Smooth muscle cell of the brain vasculature (primary cell): Measurements from ENCODE around the gene EPC2.
"Not testable (repeated sequence)": the region's sequence is repeated elsewhere in the genome, so short reads cannot be mapped to it uniquely, and the experiment has no call there.

Source experiments
- DNase-seq: peaks from one replicate; pipeline ENCODE4 v3.0.0-alpha.2; 2012; ENCODE audit warnings: low read depth, low spot score

The EPC2 gene

DNA sequence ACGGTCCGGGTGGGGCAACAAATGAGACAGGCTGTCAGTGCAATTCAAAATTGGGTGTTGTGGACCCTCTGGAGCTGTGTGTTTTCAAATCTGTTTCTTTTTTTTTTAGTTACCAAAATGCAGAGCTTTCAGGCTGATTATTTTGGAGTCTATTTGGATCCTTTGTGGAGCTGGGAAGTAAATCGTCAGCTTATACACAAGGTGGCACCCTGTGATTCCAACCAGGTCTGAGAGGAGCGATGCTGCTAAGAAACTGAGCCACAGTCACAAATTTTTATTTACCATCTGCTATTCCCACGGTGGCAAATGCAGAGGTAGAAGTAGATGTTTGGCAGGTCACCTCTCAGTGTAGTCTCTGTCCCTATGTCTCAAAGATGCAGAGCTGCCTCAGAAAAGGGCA lies 3.8 kb upstream of the EPC2 start:
- no peak for DNase-seq

DNA sequence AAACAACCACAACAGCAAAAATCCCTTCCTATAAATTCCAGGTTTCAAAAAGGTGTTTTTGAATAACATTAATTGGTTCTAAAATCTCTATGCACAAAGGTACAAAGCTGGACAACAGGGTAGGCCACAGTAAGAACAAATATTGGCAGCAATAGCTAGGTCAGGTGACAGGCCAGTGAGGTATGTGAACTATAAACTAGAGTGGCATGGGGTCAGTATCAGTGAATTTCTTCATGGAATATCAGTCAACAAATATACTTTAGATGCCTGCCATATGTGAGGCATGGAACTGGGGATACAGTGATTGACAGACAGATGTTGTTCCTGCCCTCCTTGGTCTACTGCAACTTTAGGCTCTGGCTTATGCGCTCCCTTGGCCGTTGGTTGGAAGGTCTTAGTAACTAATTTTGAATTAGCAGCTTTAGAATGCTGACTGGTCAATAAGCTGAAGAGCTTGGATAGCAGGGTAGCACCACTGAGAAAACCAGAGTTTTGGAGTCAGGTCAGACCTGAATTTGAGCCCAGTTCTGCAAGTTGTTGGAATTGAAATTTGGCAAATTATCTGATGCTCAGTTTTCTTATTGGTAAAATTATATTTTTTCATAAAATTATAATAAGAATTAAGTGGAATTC lies 2.3 kb upstream of the EPC2 start:
- no peak for DNase-seq

DNA sequence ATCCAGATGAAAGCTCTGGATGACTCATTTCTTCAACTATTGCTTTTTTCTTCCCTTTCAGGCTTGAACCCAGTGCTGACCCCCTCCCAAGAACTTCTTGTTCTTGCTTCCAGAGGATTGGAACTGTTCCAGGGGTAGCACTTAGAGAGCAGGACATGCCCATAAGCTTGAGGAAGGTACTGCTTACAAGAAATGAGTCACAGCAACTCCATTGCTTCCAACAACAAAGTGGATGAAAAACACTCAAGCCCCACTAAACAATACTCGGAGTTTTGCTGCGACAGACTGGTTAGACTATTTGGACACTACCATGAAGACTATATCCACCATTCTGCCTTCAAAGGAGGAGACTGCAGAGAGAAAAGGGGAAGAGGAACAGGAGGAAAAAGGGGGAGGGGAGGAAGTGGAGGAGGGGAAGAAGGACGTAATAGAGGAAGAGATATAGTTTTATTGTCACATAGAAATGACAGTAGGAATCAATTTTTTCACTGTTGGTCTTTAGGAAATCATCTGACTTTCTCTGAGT lies 1.6 kb upstream of the EPC2 start:
- peak; percentile 87 for DNase-seq

DNA sequence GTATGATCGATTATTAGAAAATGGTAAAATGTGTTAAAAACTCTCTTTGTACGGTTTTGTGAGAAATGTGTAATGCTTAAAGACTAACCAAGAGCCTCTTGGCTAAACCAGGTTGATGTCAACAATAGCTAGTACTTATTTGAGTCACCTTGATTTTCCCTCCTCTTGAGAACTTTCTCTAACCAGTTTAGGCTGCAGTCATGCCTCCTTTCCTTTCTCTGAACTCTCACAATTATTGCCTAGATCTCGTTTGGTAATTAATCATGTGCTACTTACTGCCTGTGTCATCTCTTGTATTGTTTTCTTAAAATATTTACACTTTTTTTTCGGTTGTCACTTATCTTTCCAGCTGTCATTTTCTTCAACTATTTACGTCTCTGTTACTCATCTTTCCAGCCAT lies 1.1 kb upstream of the EPC2 start:
- no peak for DNase-seq

DNA sequence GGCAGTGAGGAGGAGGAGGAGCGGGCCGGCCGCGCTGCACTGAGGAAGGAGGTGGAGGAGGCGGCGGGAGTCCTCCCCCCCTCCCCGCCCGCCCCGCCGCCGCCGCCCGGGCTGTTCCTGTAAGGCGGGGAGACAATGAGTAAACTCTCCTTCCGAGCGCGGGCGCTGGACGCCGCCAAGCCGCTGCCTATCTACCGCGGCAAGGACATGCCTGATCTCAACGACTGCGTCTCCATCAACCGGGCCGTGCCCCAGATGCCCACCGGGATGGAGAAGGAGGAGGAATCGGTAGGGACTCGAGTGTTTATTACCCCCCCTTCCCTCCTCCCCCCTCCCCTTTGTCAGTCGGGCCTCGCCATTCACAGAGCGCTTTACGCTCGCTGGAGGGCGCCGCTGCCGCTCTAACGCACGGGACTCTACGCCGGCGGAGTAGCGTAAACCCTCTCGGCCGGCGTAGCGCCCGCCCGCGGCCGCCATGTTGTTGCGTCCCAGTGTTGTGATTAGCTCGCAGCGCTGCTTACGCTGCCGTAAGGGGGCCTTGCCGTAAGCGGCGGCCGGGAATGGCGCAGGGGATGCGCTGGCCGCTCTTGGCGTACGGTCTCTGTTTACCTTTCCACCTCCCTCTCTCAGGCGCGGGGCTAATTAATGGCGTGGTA lies 460 bp downstream of the EPC2 start:
- DNase-seq: peak; percentile 84

DNA sequence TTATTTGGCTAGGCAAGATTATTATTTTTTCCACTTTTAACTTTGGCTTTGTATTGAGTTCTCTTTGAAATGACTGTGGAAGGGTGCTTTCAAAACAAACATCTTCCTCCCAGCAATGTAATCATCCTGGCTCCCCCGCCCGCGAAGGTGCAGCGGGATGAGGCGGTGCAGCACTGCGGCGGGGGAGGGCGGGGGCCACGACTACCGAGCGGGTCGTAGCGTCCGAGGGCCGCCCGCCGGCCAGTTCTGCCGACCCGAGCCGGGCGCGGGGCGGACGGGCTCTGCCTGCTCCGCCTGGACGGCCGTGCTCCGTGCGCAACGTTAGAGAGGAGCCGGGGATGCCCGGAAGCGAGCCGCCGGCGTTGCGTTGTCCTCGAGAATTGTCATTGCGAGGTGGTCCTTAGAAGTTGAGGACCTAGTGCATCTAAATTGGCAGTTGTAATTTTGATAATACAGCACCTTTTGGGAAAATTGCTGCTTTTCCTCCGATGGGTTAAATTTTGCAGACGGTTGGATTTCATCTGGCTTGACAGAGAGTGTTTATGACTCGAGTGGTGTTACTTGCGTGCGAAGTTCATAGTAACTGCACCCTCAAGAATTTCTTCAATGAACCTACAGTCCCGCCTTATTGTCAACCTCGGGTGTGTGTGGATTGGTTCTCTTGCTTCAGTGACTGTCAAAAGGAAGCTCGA lies 1.1 kb downstream of the EPC2 start:
- peak; percentile 33 for DNase-seq

DNA sequence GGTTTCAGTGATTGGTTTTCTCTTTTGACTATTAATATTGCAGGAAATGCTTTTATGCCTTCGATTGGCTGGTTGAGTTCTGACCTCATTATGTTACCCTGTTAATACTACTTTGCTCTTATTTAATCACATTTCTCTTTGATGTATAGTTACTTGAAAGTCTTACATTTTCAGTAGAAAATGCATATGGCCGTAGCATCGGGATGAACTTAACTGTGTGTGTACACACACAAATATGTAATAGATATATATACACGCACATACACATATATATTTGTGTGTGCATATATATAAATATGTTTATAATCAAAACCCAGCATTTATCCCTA lies 1.6 kb downstream of the EPC2 start:
- no peak for DNase-seq

DNA sequence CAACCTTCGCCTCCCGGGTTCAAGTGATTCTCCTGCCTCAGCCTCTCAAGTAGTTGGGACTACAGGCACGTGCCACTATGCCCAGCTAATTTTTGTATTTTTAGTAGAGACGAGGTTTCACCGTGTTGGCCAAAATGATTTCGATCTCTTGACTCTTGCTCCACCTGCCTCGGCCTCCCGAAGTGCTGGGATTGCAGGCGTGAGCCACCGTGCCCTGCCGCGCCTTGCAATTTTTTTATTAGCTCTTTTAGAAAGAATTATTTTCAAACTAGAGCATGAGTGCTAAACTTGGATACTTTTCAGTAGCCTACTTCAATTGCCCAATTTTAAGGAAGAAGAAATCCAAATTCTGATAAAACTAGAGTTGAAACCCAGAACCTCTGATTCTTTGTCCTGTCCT lies 3.2 kb downstream of the EPC2 start:
- DNase-seq: not testable (repeated sequence)

DNA sequence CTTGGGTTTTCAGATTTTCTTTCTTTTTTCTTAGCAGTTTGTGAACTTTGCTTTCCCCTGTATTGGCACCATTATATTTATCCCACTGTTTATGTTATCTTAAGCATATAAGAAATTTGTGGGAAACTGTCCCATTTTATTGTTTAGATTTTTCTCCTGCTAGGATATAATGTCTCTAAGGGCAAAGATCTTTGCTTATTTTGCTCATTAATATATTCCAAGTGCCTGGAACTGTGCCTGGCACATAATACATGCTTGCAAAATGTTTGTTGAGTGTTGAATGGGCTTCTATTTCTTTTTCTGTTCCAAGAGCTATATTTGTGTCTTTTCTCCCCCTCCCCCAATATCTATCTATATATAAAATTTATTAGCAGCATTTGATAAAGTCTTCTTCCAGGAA lies 5.4 kb downstream of the EPC2 start:
- DNase-seq: no peak

DNA sequence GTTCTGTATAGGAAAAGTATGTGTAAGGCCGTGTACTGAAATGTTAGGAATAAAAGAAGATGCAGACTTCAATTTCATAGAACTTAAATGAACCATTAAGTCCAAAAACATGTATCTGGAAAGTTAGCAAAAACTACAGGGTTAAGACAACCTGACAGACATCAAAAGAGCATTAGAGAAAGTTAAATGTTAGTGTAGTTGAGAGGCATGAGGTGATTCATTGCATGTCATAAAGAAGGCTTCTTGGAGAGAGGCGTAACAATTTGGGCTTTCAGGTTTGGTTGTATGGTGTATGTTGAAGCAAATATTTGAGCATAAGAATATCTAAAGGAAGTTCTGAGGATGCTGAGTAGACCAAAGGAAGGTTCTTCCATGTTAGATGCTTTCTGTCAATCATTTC lies 6.3 kb downstream of the EPC2 start:
- no peak for DNase-seq

DNA sequence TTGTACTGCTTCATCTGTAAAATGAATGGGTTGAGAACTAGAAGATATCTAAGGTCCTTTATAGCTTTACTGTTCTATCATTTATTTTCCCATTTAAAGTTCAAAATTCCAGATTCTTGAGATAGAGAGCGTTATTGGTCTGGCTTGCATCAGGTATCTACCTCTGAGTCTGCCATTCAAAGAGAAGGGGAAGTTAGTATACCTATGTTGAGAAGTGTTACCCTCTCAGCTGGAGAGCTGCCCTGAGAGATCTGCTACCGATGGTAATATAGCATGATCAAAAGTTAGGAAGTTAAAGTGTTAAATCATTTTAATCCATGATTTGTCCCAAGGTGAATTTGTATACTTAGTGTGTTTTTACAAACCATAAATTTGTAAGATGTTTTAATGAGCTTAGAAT lies 7.4 kb downstream of the EPC2 start:
- no peak for DNase-seq

DNA sequence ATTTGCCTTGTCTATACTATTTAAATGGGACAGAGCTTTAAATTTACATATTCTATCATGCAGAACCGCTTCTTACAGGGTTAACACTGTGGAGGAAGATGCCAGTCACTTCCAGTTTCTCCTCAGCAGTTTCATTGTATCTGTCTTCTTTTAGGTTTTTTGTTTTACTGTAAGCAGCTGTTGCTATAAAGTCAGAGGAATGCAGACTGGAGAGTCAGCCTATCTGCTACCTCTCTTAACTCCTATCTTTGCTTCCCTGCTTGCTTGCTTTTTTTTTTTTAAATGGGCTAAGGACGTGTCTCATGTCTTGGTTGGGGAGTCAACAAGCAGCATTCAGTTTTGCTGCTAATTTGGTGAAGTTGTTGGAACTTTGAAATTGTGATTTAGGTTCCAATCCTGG lies 8.9 kb downstream of the EPC2 start:
- no peak for DNase-seq

DNA sequence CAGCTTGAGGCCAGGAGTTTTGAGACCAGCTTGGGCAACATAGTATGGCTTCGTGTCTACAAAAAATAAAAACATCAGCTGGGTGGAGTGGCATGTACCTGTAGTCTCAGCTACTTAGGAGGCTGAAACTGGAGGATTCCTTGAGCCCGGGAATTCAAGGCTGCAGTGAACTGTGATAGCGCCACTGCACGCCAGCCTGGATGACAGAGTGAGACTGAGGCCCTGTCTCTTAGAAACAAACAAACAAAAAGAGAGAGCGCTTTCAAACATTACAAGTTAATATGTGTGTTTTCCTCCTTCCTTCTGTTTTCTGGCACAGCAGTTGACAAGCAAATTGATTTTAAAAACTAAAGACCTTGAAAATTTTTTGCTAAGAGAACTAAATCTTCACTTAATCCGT lies 9.9 kb downstream of the EPC2 start:
- no peak for DNase-seq

DNA sequence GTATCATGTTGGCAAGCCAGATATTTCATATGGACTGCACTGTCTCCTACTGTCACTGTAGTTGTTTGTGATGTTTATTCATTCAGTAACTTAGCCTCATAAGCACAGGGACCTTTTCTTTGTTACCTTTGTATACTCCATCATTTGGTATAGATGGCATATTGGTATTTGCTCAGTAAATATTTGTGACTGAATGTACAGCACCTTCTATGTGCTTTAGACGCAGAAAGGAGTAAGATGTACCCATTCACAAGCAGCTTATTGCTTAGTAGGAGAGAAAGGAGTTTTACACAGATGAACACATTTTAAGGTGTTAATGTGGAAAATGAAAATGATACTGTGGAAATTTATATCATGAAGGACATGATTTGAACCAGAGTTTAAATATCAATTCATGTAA lies 12.0 kb downstream of the EPC2 start:
- DNase-seq: no peak

DNA sequence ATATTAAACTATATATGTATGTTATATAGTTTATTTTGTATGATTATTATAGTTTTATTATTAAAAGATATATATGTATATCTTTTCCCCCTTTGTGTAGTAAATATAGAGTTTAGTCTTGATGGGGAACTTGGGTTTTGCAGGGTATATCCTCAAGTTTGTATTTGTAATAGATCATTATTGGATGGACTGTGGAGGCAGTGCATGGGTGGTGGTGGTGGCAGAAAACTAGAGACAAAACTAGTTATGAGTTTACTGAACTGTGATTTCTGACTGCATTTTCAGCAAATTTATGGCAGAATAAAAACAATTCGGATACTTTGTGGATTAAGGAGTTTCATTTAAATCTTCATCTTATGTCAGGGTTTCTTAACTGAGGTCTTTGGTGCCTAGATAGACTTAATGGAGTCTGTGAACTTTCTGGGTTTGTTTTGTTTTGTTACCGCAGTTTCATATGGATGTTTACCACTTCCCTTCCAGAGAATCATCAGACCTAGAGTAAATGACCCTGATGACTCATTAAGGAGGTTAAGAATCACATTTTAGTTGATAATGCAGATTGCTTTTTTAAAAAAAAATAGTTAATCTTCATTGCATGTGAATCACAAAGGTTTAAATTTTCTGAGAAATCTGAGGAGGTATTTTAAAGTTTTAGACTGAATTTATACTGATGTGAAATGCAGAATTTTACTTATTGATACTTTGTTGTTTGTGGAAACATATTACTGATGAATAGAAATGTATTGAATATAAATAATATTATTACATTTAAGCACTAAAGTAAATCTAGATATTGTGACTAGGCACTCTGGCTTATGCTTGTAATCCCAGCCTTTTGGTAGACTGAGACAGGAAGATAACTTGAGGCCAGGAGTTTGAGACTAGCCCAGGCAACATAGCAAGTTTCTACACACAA lies 14.5 kb downstream of the EPC2 start:
- no peak for DNase-seq

DNA sequence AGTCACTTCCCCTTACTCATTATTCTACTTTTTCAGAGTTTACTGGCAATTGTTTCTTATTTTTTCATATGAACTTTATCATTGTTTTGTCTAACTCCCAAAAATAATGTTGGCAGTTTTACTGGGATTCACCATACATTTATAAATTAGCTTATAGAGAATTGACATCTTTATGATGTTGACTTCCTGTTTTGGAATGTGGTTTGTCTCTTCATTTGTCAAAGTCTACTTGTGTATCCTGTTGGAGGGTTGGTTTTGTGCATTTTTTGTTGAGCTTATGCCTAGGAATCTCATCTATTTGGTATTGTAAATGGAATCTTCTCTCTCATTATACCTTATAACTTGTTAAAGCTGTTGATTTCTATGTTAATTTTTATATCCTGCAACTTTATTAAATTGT lies 16.4 kb downstream of the EPC2 start:
- DNase-seq: no peak

DNA sequence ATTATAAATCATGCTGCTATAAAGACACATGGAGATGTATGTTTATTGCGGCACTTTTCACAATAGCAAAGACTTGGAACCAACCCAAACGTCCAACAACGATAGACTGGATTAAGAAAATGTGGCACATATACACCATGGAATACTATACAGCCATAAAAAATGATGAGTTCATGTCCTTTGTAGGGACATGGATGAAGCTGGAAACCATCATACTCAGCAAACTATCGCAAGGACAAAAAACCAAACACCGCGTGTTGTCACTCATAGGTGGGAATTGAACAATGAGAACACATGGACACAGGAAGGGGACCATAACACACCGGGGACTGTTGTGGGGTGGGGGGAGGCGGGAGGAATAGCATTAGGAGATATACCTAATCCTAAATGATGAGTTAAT lies 17.8 kb downstream of the EPC2 start:
- DNase-seq: not testable (repeated sequence)

DNA sequence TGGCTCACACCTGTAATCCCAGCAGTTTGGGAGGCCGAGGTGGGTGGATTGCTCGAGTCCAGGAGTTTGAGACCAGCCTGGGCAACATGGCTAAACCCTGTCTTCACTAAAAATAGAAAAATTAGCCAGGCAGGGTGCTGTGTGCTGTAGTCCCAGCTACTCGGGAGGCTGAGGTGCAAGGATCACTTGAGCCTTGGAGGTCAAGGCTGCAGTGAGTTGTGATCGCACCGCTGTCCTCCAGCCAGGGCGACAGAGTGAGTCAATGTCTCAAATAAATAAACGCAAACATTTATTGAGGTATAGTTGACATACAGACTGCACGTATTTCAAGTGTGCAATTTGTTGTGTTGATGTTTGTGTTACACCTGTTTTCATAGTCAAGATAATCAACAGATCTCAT lies 19.7 kb downstream of the EPC2 start:
- DNase-seq: no peak

DNA sequence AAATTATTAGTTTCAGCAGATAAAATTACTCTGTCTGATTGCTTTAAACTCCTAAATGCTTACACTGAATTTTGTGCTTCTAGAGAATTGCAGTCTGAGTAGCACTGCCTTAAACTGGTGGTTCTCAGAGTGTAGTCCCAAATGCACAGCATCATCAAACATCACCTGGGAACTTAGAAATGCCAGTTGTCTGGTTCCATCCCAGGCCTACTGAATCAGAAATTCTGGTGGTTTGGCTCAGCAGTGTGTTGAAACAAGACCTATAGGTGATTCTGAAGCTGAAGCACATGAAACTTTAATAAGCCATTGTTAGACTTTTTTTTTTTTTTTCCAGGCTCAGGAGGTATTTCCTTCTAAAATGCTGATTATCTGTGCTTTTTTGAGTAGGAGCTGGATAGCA lies 22.0 kb downstream of the EPC2 start:
- DNase-seq: no peak

DNA sequence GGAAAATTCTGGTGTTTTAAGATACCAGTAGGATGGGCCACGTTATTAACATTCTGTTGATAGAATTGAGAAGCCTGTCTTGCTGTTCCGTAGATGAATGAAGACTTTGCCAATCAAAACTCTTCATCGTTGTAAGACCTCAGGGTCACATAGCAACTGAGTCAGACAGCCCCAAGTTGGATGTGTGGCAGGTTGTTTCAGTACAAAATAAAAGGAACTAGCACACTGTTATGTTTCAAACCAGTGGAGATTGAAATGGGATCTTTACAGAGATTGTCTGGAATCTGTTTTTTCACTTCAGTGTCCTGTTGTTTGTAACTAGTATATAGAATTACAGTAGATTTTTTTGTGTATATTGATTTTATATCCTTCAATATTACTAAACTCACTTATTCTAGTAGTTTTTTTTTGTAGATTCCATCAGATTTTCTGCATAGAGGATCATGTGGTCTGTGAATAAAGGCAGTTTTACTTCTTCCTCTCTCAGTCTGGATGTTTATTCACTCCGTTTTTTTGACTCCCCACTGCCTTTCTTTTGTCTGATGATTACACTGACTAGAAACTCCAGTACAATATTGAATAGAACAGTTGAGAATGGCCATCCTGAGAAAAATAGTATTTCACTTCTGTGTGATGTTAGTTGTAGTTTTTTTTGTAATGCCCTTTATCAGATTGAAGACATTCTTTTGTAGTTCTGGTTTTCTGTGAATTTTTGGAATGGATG lies 22.7 kb downstream of the EPC2 start:
- DNase-seq: no peak

DNA sequence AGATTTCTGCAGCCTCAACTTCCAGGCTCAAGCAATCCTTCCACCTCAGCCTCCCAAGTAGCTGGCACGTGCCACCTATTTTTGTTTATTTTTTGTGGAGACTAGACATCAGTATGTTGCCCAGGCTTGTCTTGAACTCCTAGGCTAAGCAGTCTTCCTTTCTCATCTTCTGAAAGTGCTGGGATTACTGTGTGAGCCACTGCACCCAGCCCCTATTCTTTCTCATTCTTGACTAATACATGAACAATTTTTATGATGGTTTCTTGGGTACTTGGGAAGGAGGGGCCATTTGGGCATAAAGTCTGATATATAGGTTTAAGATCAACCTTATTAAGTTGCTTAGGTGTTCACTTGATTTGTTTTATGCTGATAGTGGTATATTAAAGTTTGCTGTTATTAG lies 26.2 kb downstream of the EPC2 start:
- DNase-seq: no peak
